Fibroblast of mammary gland (primary cell): ENCODE data around the gene TPO.

ENCODE experiments used
- DNase-seq: peaks from one replicate; pipeline ENCODE4 v3.0.0-alpha.2; 2010; ENCODE audit warnings: low read depth
- H3K4me3 ChIP-seq: 2 replicates; pipeline ENCODE4 v1.5.1; 2011; ENCODE audit warnings: low read depth, mild to moderate bottlenecking, low read length, moderate library complexity; ENCODE audit not compliant: control insufficient read depth
- CTCF ChIP-seq: conservative IDR thresholded peaks from 2 replicates; pipeline ENCODE4 v1.5.1; 2011; ENCODE audit warnings: low read depth, low read length, inconsistent platforms; ENCODE audit not compliant: control insufficient read depth, insufficient read depth

TPO gene

DNA sequence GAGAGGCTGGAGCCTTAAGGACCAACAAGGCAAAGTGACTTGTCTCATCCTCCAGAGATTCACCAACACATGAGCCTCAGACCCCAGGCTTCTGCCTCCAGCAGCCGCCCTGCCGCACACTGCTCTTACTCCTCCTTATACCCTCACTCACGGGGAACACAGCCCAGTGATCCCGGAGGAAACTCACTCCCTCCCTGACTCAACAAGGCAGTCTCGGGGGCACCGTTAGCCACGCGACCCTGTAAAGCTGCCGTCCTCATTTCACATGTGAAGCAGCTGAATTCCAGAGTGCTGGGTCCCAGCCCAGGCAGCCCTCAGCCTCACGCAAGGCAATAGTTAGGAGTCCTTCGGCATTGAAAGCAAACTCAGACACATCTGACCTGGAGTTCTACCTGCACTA lies 129.7 kb downstream of the TPO start:
- no peak for DNase-seq
- no peak for TF ChIP-seq CTCF
- no peak overlapping the region for H3K4me3 ChIP-seq

DNA sequence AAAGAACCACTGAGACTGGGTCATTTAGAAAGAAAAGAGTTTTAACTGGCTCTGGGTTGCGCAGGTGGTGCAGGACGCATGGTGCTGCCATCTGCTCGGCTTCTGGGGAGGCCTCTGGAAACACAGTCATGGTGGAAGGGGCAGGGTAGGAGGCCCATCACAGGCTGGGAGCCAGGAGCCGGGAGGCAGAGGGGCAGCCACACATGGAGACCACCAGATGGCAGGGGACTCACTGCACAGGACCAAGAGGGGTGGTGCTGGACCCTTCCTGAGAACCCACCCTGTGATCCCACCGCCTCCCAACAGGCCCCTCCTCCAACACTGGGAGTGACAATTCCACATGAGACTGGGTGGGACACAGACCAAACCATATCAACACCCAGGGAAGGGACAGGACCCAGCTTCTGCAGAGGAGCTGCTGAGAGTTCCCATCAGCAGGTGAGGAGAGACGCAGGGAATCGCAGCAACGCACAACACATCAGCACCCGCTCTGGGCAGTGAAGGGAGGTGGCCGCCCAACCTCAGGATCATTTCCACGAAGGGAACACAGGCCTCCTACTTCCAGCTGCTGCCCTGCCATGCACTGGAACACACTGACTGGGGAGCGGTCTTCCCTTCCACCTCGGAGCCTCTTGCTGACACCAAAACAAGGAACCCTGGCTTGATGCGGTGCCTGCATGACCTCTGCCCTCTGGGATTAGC lies 130.7 kb downstream of the TPO start:
- no peak for DNase-seq
- H3K4me3 ChIP-seq: no peak overlapping the region
- no peak for TF ChIP-seq CTCF

DNA sequence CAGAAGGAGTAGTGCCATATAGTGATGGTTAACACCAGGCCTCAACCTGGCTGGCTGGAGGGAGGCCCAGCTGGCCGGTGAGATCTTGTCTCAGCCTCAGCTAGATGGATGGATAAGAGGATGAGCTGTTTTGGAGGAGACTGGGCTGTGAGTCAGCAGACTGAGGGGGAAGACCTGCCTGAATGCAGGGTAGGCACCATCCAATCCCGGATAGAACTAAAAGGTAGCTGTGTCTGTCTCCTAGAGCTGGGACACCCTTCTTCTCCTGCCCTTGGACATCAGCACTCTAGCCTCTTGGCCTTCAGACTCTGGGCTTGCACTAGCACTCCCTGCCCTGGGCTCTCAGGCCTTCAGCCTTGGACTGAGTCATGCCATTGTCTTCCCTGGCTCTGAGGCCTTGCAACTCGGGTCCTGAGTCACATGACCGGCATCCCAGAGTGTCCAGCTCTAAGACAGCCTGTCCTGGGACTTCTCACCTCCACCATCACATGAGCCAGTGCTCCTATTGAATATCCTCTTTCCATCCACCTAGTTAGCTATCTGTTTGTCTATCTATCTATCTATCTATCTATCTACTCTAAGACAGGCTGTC lies 131.3 kb downstream of the TPO start:
- no peak for TF ChIP-seq CTCF
- DNase-seq: peak; percentile 55
- no peak overlapping the region for H3K4me3 ChIP-seq

GRCh38 chr2:1546023-1546591 lies 132.8 kb downstream of the TPO start:
- peak; percentile 95 for TF ChIP-seq CTCF
- no peak overlapping the region for H3K4me3 ChIP-seq
- DNase-seq: peak; percentile 64

GRCh38 chr2:1546901-1547300 lies 133.6 kb downstream of the TPO start:
- H3K4me3 ChIP-seq: no peak overlapping the region
- no peak for DNase-seq
- TF ChIP-seq CTCF: peak; percentile 15

DNA sequence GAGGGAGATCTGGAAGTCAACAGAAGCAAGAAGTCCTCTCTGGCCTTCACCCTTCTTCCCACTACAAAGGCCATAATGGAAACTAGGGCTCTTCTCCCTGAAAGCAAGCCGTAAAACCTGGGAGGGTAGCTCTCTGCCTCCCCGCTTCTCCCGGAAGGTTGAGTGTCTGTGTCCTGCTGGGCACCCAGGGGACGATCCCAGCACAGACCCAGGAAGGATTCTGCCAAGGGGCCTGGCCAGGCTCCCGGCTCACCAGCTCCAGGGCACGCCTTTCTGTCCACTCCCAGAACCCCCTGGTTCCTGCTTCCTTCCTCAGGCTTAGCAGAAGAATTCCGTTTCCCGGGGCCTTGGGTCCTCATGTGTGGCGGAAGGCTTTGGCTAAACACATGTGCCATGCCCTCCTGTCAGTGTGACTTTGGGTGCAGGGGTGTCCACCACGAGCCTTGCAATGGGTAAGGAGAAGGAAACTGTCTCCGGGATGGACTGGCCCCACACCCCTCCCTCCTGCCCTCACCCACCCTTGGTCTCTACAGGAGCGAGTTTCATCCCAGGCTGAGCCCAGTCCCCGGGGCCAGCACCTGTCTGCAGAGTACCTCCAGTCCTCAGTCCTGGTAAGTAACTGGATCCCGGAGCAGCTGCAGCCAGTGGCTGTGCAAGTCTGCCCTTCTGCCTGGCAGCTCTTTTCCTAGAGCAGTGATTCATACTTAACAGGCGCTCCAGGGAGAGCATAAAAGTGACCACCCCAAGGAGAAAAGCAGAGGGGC lies 135.8 kb downstream of the TPO start:
- DNase-seq: no peak
- no peak for TF ChIP-seq CTCF
- no peak overlapping the region for H3K4me3 ChIP-seq
